ENCODE measurements around the gene BCAN. TPM values are rescaled to one million over a fixed set of nuclear protein-coding genes. Genes with fewer than 3 reads are reported as not detected.
"Not testable (repeated sequence)": the region's sequence is repeated elsewhere in the genome, so short reads cannot be mapped to it uniquely, and the experiment has no call there.

BCAN gene
- total RNA-seq, 1 experiment from 2014 or later = 0.37 TPM

GRCh38 chr1:156601122-156601830 lies 40.6 kb upstream of the BCAN start, which contains the start of gene GPATCH4:
GPATCH4 (minus strand) TSS chr1:156601479.
- BruUV-seq (replicated peaks) = no TSS peak
- TF ChIP-seq CTCF (IDR thresholded peaks at IDR 0.05; ENCODE audit: unreplicated experiment) = no peak
- H3K27me3 Mint-ChIP-seq (ENCODE audit: insufficient read depth, unreplicated experiment) = no peaks in the 10 kb centered on the region
- ChIA-PET POLR2A (interaction anchor here (0.6 to 7.0 kb wide), 24 partner anchors 9 to 548 kb away, joined by 3 to 134 read pairs (median 4); partner anchors contain the start of genes IQGAP3, MEF2D, NAXE and SMG5), CTCF (interaction anchor here (0.6 to 8.3 kb wide), 21 partner anchors 8 to 216 kb away, joined by 3 to 64 read pairs (median 4); no protein-coding TSS in a partner anchor)
- peak within 1 kb of the TSS; percentile 94 for H3K27ac Mint-ChIP-seq (ENCODE audit: low read depth, unreplicated experiment)
- DNase-seq (ENCODE audit: unreplicated experiment) = peak; percentile 94
- peak within 1 kb of the TSS; percentile 86 for H3K4me3 Mint-ChIP-seq (ENCODE audit: unreplicated experiment)
- no peaks in the 10 kb centered on the region for H3K9me3 Mint-ChIP-seq (ENCODE audit: unreplicated experiment)
- peaks cover 47% of the 10 kb centered on the region for H3K36me3 Mint-ChIP-seq (ENCODE audit: insufficient read depth, unreplicated experiment)
- intact Hi-C loops (cut with micrococcal nuclease) = loop anchor here (2.0 to 10.0 kb wide), 2 partner anchors 96 to 144 kb away; partner anchors contain the start of gene MEF2D
- peaks cover 18% of the 10 kb centered on the region for H3K4me1 Mint-ChIP-seq (ENCODE audit: insufficient read depth, unreplicated experiment)

GRCh38 chr1:156601892-156602291 lies 40.0 kb upstream of the BCAN start:
- intact Hi-C loops (cut with micrococcal nuclease) = loop anchor here (2.0 to 10.0 kb wide), 2 partner anchors 97 to 145 kb away; partner anchors contain the start of gene MEF2D
- Mint-ChIP-seq H3K36me3 (ENCODE audit: insufficient read depth, unreplicated experiment) (peaks cover 42% of the 10 kb centered on the region), H3K9me3 (ENCODE audit: unreplicated experiment) (no peaks in the 10 kb centered on the region), H3K27me3 (ENCODE audit: insufficient read depth, unreplicated experiment) (no peaks in the 10 kb centered on the region), H3K4me1 (ENCODE audit: insufficient read depth, unreplicated experiment) (peaks cover 18% of the 10 kb centered on the region), H3K4me3 (ENCODE audit: unreplicated experiment) (peak overlapping the region; percentile 86), H3K27ac (ENCODE audit: low read depth, unreplicated experiment) (peak overlapping the region; percentile 94)
- no peak for TF ChIP-seq CTCF (IDR thresholded peaks at IDR 0.05; ENCODE audit: unreplicated experiment)
- ChIA-PET POLR2A (interaction anchor here (0.6 to 7.0 kb wide), 17 partner anchors 10 to 548 kb away, joined by 3 to 134 read pairs (median 4); partner anchors contain the start of genes IQGAP3, MEF2D, NAXE and SMG5), CTCF (interaction anchor here (0.7 to 8.3 kb wide), 19 partner anchors 8 to 216 kb away, joined by 3 to 64 read pairs (median 4); no protein-coding TSS in a partner anchor)
- TSS peak; percentile 68 for BruUV-seq (replicated peaks)
- no peak for DNase-seq (ENCODE audit: unreplicated experiment)

GRCh38 chr1:156602557-156602993 lies 39.3 kb upstream of the BCAN start:
- peak; percentile 63 for DNase-seq (ENCODE audit: unreplicated experiment)
- CTCF ChIA-PET = interaction anchor here (0.6 to 8.3 kb wide), 20 partner anchors 9 to 366 kb away, joined by 3 to 64 read pairs (median 4); partner anchors contain the start of gene NAXE
- H3K4me3 Mint-ChIP-seq (ENCODE audit: unreplicated experiment) = peak overlapping the region; percentile 86
- TF ChIP-seq CTCF (IDR thresholded peaks at IDR 0.05; ENCODE audit: unreplicated experiment) = peak; percentile 31
- BruUV-seq (replicated peaks) = no TSS peak
- no peaks in the 10 kb centered on the region for H3K9me3 Mint-ChIP-seq (ENCODE audit: unreplicated experiment)
- intact Hi-C loops (cut with micrococcal nuclease) = loop anchor here (10.0 kb wide), 1 partner anchor 98 kb away; the partner anchor contains the start of gene MEF2D
- peaks cover 18% of the 10 kb centered on the region for H3K4me1 Mint-ChIP-seq (ENCODE audit: insufficient read depth, unreplicated experiment)
- H3K27ac Mint-ChIP-seq (ENCODE audit: low read depth, unreplicated experiment) = peak overlapping the region; percentile 31
- peaks cover 35% of the 10 kb centered on the region for H3K36me3 Mint-ChIP-seq (ENCODE audit: insufficient read depth, unreplicated experiment)
- no peaks in the 10 kb centered on the region for H3K27me3 Mint-ChIP-seq (ENCODE audit: insufficient read depth, unreplicated experiment)
- POLR2A ChIA-PET = interaction anchor here (0.6 to 7.0 kb wide), 10 partner anchors 11 to 509 kb away, joined by 3 to 134 read pairs (median 9); partner anchors contain the start of genes MEF2D and NAXE

- intact Hi-C loops (cut with micrococcal nuclease) = loop anchor here (10.0 kb wide), 1 partner anchor 103 kb away; the partner anchor contains the start of gene MEF2D
- CTCF ChIA-PET; H3K4me1 Mint-ChIP-seq (ENCODE audit: insufficient read depth, unreplicated experiment); H3K4me3 Mint-ChIP-seq (ENCODE audit: unreplicated experiment); H3K27ac Mint-ChIP-seq (ENCODE audit: low read depth, unreplicated experiment); H3K36me3 Mint-ChIP-seq (ENCODE audit: insufficient read depth, unreplicated experiment); BruUV-seq (replicated peaks); POLR2A ChIA-PET; H3K9me3 Mint-ChIP-seq (ENCODE audit: unreplicated experiment); DNase-seq (ENCODE audit: unreplicated experiment): not testable (repeated sequence)
- H3K27me3 Mint-ChIP-seq (ENCODE audit: insufficient read depth, unreplicated experiment) = peaks cover 16% of the 10 kb centered on the region
Measured at GRCh38 chr1:156607344-156607743, 34.6 kb upstream of the BCAN start.
